H9 (cell line): ENCODE data around the gene LRSAM1. TPM values are rescaled to one million over a fixed set of nuclear protein-coding genes. Genes with fewer than 3 reads are reported as not detected.

Experiments
- DNase-seq: peaks from one replicate; pipeline ENCODE4 v3.0.0-alpha.2; 2017
- H2AFZ ChIP-seq: one replicate; pipeline ENCODE4 v1.6.1; 2013; ENCODE audit warnings: mild to moderate bottlenecking, low read length, control low read depth, moderate library complexity
- H2AK5ac ChIP-seq: 2 replicates; pipeline ENCODE4 v1.6.1; 2013; ENCODE audit warnings: low read length, control low read depth, mixed read lengths; ENCODE audit not compliant: insufficient read length
- H2BK120ac ChIP-seq: one replicate; pipeline ENCODE4 v1.6.1; 2013; ENCODE audit warnings: low read depth, mild to moderate bottlenecking, low read length, control low read depth, inconsistent platforms; ENCODE audit not compliant: poor library complexity, severe bottlenecking
- H2BK12ac ChIP-seq: 2 replicates; pipeline ENCODE4 v1.6.1; 2013; ENCODE audit warnings: low read length, control low read depth, mixed read lengths, low read depth; ENCODE audit not compliant: insufficient read length
- H2BK15ac ChIP-seq: 2 replicates; pipeline ENCODE4 v1.6.1; 2013; ENCODE audit warnings: low read depth, low read length, control low read depth
- H2BK20ac ChIP-seq: one replicate; pipeline ENCODE4 v1.6.1; 2013; ENCODE audit warnings: low read depth, mild to moderate bottlenecking, low read length, control low read depth, inconsistent platforms; ENCODE audit not compliant: poor library complexity, severe bottlenecking
- H2BK5ac ChIP-seq: 2 replicates; pipeline ENCODE4 v1.6.1; 2013; ENCODE audit warnings: low read length, control low read depth, mixed read lengths; ENCODE audit not compliant: insufficient read length
- H3K14ac ChIP-seq: 2 replicates; pipeline ENCODE4 v1.6.1; 2013; ENCODE audit warnings: low read length, control low read depth; ENCODE audit not compliant: insufficient read depth
- H3K18ac ChIP-seq: 2 replicates; pipeline ENCODE4 v1.6.1; 2013; ENCODE audit warnings: low read depth, mild to moderate bottlenecking, mixed read lengths, low read length, control low read depth; ENCODE audit not compliant: insufficient read length
- H3K23ac ChIP-seq: 2 replicates; pipeline ENCODE4 v1.6.1; 2013; ENCODE audit warnings: low read length, control low read depth, mixed read lengths, low read depth; ENCODE audit not compliant: insufficient read length
- H3K23me2 ChIP-seq: 2 replicates; pipeline ENCODE4 v1.6.1; 2013; ENCODE audit warnings: low read depth, mild to moderate bottlenecking, mixed read lengths, low read length, control low read depth; ENCODE audit not compliant: insufficient read length, poor library complexity, severe bottlenecking
- H3K27ac ChIP-seq: 2 replicates; pipeline ENCODE4 v1.5.1; 2013; ENCODE audit warnings: low read length, control low read depth, mixed read lengths, low read depth; ENCODE audit not compliant: insufficient read length
- H3K27me3 ChIP-seq: 2 replicates; pipeline ENCODE4 v1.6.1; 2013; ENCODE audit warnings: low read length, control low read depth, inconsistent platforms; ENCODE audit not compliant: insufficient read depth
- H3K4ac ChIP-seq: 2 replicates; pipeline ENCODE4 v1.6.1; 2013; ENCODE audit warnings: low read depth, mild to moderate bottlenecking, control low read depth, inconsistent platforms, low read length, moderate library complexity
- H3K4me1 ChIP-seq: 2 replicates; pipeline ENCODE4 v1.6.1; 2013; ENCODE audit warnings: low read length, control low read depth, inconsistent platforms; ENCODE audit not compliant: insufficient read depth
- H3K4me2 ChIP-seq: 2 replicates; pipeline ENCODE4 v1.6.1; 2013; ENCODE audit warnings: low read length, control low read depth, mixed read lengths; ENCODE audit not compliant: insufficient read length, insufficient read depth
- H3K56ac ChIP-seq: 2 replicates; pipeline ENCODE4 v1.6.1; 2013; ENCODE audit warnings: low read depth, mild to moderate bottlenecking, mixed read lengths, low read length, control low read depth; ENCODE audit not compliant: insufficient read length
- H3K79me1 ChIP-seq: 2 replicates; pipeline ENCODE4 v1.6.1; 2013; ENCODE audit warnings: low read depth, mild to moderate bottlenecking, moderate library complexity, low read length, control low read depth, inconsistent platforms; ENCODE audit not compliant: insufficient read depth, poor library complexity, severe bottlenecking
- H3K79me2 ChIP-seq: 2 replicates; pipeline ENCODE4 v1.6.1; 2013; ENCODE audit warnings: low read length, control low read depth, inconsistent platforms; ENCODE audit not compliant: insufficient read depth
- H3K9ac ChIP-seq: 2 replicates; pipeline ENCODE4 v1.6.1; 2013; ENCODE audit warnings: low read length, control low read depth, mixed read lengths; ENCODE audit not compliant: insufficient read length; ENCODE audit errors: extremely low read depth
- H3K9me3 ChIP-seq: one replicate; pipeline ENCODE4 v1.6.1; 2013; ENCODE audit warnings: low read depth, low read length, inconsistent platforms; ENCODE audit not compliant: control insufficient read depth
- H3T11ph ChIP-seq: one replicate; pipeline ENCODE4 v1.6.1; 2013; ENCODE audit warnings: mild to moderate bottlenecking, low read length, control low read depth, inconsistent platforms
- H4K20me1 ChIP-seq: one replicate; pipeline ENCODE4 v1.6.1; 2013; ENCODE audit not compliant: control insufficient read depth, insufficient read length, insufficient read depth
- H4K5ac ChIP-seq: 2 replicates; pipeline ENCODE4 v1.6.1; 2013; ENCODE audit warnings: low read depth, mild to moderate bottlenecking, mixed read lengths, low read length, control low read depth; ENCODE audit not compliant: insufficient read length
- H4K8ac ChIP-seq: replicated peaks from 2 replicates; pipeline ENCODE4 v1.6.1; 2013; ENCODE audit warnings: low read length, control low read depth, mixed read lengths, low read depth; ENCODE audit not compliant: insufficient read length
- H4K91ac ChIP-seq: 2 replicates; pipeline ENCODE4 v1.6.1; 2013; ENCODE audit warnings: low read depth, mild to moderate bottlenecking, moderate library complexity, mixed read lengths, low read length, control low read depth; ENCODE audit not compliant: insufficient read length
- H3K27ac Mint-ChIP-seq, 3 experiments: 2 replicates in 2 of 3; 3 replicates in 1 of 3; pipeline ENCODE4 v1.8.0; 2020 to 2021; ENCODE audit warnings: mixed read lengths in 3 of 3, mild to moderate bottlenecking in 1 of 3, moderate library complexity in 1 of 3
- H3K27me3 Mint-ChIP-seq: 2 replicates; pipeline ENCODE4 v1.8.0; 2021; ENCODE audit warnings: low read depth, mild to moderate bottlenecking, moderate library complexity, mixed read lengths
- H3K36me3 Mint-ChIP-seq, 3 experiments: 2 replicates in 2 of 3; 3 replicates in 1 of 3; pipeline ENCODE4 v1.8.0; 2020 to 2021; ENCODE audit warnings: low read depth in 3 of 3, mixed read lengths in 3 of 3; ENCODE audit not compliant: insufficient read depth in 1 of 3
- H3K4me1 Mint-ChIP-seq, 2 experiments: 2 replicates each; pipeline ENCODE4 v1.8.0; 2020; ENCODE audit warnings: mixed read lengths in 2 of 2
- H3K4me3 Mint-ChIP-seq, 2 experiments: 2 replicates in 1 of 2; 3 replicates in 1 of 2; pipeline ENCODE4 v1.8.0; 2020 to 2021; ENCODE audit warnings: mild to moderate bottlenecking in 2 of 2, mixed read lengths in 2 of 2, moderate library complexity in 1 of 2
- H3K9me3 Mint-ChIP-seq, 2 experiments: 2 replicates in 1 of 2; 3 replicates in 1 of 2; pipeline ENCODE4 v1.8.0; 2020; ENCODE audit warnings: mild to moderate bottlenecking in 2 of 2, mixed read lengths in 2 of 2, moderate library complexity in 1 of 2
- CTCF ChIP-seq: fragments of 200-600 bp; sonication (generic); conservative IDR thresholded peaks from 3 replicates; pipeline ENCODE4 v1.8.0; 2021; ENCODE audit warnings: antibody characterized with exemption, mild to moderate bottlenecking
- WGBS: extraction: QIAGEN DNeasy Blood & Tissue Kit; methylation state at CpG from one replicate; pipeline ENCODE4 v1.1.7; 2013; ENCODE audit warnings: missing lambda C conversion rate, low lambda C conversion rate, mixed read lengths; ENCODE audit not compliant: insufficient read length; ENCODE audit errors: extremely low coverage; 5-methylcytosine and 5-hydroxymethylcytosine counted together
- total RNA-seq: library from RNA; stranded (reverse); gene quantifications from 2 replicates; pipeline ENCODE4 v1.2.1, GENCODE V29; 2021

The LRSAM1 gene
- total RNA-seq, 1 experiment from 2014 or later, result 16.2 TPM

- no peak overlapping the region for H3K14ac ChIP-seq
- Mint-ChIP-seq H3K4me3 (no peak overlapping the region), H3K4me1 (peaks cover 4 to 8% of the 10 kb centered on the region in 2 experiments), H3K9me3 (no peaks in the 10 kb centered on the region), H3K36me3 (peaks cover 6 to 40% (median 22%) of the 10 kb centered on the region in 3 experiments), H3K27ac (peak overlapping the region in 2 of 3 experiments; percentile 17 to 58; a peak in 1 of 7 replicates), H3K27me3 (no peaks in the 10 kb centered on the region)
- TF ChIP-seq CTCF, result no peak
- H3K27ac ChIP-seq, result no peak overlapping the region
- H3K9me3 ChIP-seq, result no peaks in the 10 kb centered on the region
- no peaks in the 10 kb centered on the region for H4K20me1 ChIP-seq
- no peak overlapping the region for H3K56ac ChIP-seq
- no peak overlapping the region for H4K8ac ChIP-seq
- H2BK12ac ChIP-seq, result no peak overlapping the region
- no peak overlapping the region for H3K18ac ChIP-seq
- H2AFZ ChIP-seq, result no peak overlapping the region
- no peak overlapping the region for H4K91ac ChIP-seq
- no peak overlapping the region for H2AK5ac ChIP-seq
- no CpG with 5 or more reads among the region's 9 CpGs for WGBS
- no peak overlapping the region for H3K9ac ChIP-seq
- H2BK120ac ChIP-seq, result no peak overlapping the region
- H3T11ph ChIP-seq, result no peak overlapping the region
- no peak overlapping the region for H2BK15ac ChIP-seq
- no peak overlapping the region for H3K23ac ChIP-seq
- H3K4me2 ChIP-seq, result no peak overlapping the region
- no peak overlapping the region for H2BK5ac ChIP-seq
- no peaks in the 10 kb centered on the region for H3K4me1 ChIP-seq
- DNase-seq, result no peak
- no peaks in the 10 kb centered on the region for H3K79me2 ChIP-seq
- no peak overlapping the region for H2BK20ac ChIP-seq
- H3K23me2 ChIP-seq, result no peaks in the 10 kb centered on the region
- no peak overlapping the region for H4K5ac ChIP-seq
- H3K27me3 ChIP-seq, result no peaks in the 10 kb centered on the region
- no peaks in the 10 kb centered on the region for H3K79me1 ChIP-seq
- no peak overlapping the region for H3K4ac ChIP-seq
Measured at GRCh38 chr9:127490535-127491230, 39.4 kb downstream of the LRSAM1 start.
